Endometrial microvascular endothelial cells (primary cell): ENCODE results near the gene RAB33A. TPM values are rescaled to one million over a fixed set of nuclear protein-coding genes. Genes with fewer than 3 reads are reported as not detected.

ENCODE experiments used
- in situ Hi-C: cut with HindIII; loops from 2 replicates; pipeline ENCODE4 v1.10.0; 2017; ENCODE audit warnings: low sequenced_read_pairs, low pct_unique_long_range_greater_than_20kb; ENCODE audit errors: inconsistent ontology term
- total RNA-seq: library from RNA; depleted of rRNA; stranded (reverse); fragments of >200 nt; gene quantifications from one replicate; pipeline ENCODE4 v1.2.3, GENCODE V29; 2015; ENCODE audit errors: inconsistent ontology term

RAB33A gene
- not detected for total RNA-seq

DNA sequence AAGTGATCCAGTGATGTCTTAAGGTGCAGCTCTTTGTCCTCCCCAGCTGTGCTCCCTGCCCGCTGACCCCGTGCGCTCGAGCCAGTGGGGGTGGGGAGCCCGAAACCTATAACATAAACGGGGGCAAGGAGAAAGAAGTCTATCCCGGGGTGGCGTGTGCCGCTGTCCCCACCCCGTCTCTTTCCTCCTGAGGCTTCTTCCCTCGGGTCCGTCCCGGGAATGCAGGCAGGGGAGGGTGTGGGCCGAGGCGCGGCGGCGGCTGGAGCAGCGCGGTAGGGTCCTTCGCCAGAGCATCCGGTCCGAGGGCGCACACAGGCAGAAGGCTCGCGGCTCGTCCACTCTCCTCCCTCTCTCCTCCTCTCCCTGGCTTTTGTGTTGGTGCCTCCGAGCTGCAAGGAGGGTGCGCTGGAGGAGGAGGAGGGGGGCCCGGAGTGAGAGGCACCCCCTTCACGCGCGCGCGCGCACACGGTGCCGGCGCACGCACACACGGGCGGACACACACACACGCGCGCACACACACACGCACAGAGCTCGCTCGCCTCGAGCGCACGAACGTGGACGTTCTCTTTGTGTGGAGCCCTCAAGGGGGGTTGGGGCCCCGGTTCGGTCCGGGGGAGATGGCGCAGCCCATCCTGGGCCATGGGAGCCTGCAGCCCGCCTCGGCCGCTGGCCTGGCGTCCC is at the start of gene RAB33A:
Gene RAB33A, plus strand, starts transcription at position 517 of the 681 bp plus-strand sequence. Its CDS starts 101 bp downstream, at position 618.
- in situ Hi-C loops, result no loop called here

DNA sequence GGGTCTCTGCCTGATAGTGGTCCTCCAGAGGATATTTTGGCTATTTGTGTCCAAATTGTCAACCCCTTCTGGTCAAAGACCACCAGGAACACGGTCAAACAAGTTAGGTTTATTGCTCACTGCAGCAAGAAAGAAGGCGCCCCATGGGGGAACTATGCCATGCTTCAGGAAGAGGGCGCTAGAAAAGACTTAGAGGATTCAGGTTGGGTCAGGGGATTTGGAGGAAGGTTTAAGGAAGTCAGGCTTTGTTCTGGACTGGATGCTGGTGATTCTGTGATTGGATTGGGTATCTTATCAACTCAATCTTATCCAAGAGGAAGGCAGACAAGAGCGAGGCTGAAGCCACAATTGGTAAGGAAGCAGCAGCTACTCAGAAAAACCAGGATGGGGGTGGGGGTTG is 47.2 kb upstream of the RAB33A start:
- in situ Hi-C loops, result no loop called here

DNA sequence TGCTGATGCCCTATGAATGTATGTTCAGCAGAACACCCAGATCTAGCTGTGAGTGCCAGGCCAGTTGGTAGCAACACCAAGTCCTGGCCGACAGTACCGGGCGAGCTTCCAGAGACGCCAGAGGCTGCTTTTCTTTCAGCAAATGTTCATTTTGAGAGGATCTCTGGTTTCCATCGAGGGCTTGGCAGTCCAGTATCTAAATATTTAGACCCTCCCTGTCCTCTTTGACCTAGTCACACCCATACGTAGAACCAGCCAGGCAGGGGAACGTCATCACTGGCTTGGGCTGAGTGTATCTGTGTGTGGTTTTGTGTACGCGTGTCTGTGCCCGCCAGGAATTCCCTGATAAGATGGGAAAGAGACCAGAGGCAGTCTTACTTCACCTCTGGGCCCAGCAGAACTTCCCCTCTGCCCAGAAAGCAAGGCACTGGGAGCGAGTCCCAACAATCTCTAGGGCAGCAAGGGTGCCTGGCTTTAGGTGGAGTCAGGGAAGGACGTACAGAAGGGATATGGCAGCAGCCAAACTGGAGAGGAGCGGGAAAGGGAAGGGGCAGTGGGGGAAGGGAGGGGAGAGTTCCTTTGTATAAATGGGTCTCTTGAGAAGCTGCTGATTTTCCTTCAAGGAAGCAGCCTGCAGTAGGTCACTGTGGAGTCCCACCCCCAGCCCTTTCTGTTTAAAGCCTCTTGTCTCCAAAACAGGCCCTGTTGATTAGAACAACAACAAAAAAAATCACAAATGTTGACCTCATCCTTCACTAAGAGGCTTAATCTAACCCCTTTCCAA is 46.5 kb upstream of the RAB33A start:
- in situ Hi-C loops, result no loop called here

DNA sequence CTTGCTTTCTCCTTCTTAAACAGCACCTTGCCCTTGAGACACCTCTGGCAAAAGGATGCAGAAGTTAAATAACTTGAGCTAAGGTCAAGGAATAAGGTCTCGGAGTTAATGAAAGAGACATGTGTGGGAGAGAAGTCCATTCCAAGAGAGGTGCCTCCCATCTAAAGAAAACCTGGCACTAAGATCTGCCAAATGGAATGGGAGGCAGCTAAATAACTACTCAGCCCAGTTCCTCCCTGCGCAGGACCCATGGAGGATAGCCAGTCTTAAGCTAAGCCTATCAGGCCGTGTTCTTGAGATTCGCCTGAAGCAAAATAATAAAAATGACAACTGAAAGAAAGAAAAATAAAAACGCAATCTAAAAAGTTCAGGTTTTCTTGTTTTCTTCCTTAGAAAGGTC is 40.8 kb upstream of the RAB33A start:
- in situ Hi-C loops, result no loop called here

DNA sequence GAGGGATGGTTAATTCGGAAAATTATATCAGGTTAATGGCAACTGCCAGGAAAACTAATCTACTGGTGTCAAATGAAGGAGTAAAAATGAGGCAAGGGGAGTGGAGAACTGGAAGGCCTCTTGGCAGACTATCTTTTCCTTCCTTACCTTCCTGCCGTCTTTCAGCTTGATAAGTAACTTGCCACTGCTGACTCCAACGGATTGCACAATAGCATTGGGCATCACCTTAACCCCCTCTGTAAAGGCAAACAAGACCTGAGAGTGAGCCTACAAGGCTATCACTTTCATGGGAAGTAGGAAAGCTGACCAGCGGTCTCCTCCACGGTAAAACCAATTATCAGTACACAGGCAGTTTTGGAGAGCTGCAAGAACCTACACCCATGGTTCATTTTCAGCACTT is 35.3 kb upstream of the RAB33A start:
- in situ Hi-C loops, result no loop called here

DNA sequence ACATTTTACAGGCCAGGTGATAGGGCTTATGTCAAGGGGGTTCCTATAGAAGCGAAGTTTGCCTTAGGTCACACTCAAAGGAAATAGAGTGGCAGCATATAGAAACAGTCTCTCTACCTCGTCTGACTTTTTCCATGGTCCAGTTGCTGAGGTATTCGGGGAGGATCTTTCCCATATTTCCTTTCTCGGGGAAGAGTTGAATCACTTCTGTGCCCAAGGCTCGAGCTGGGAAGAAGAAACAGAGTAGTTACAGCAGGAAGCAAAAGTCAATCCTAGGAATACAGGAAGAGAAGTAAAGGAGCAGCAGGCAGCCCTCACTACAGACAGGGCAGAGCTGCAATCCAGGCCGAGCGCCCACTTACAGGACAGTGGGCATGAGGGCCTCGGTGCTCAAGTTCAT is 34.8 kb upstream of the RAB33A start:
- in situ Hi-C loops, result no loop called here

DNA sequence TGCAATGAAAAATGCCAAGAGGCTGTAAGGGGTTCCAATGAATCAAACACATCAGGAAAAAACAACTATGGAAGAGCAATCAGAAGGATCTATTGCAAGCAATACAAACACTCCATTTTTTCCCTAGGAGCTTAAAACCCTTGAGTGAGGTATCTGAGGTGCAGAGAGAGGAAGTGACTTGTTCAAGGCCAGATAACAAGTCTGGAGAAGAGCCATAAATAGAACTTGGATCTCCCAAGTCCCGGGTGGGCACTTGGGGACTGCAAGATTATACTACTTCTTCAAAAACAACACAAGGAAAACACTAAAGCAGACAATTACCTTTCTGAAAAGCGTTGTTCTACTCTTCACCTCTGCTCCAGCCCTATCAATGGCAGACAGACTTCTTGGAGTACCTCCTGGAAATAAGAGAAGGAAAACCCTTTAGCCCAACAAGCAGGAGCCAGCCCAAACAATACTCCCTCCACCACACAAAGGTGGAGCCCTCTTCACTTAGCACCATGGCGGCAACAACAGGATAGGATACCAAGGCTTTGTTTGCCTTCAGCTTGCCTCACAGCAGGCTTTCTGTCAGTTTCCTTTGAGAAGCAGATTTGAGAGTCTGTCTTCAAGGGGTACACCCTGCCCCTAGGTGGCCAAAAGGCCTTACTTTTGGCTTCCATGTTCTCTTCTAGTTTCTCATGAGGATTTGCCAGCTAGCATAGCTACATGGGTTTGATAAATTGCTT is 32.1 kb upstream of the RAB33A start:
- in situ Hi-C loops, result no loop called here

DNA sequence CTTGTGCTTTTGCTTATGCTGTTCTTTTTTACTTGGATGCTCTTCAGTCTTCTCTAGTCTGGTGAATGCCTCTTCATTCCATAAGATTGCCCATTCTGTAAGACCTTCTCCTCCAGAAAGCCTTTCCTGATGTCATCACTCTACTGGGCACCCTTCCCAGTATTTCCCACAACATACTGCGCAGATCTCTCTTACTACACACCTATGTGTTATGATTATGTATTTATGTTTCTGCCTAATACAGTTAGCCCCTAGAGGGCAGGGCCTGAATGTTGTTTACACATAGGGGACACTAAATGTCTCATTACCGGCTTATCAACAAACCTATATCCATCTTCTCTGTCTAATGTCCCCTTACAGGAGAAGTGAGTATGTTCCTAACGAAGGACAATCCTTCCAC is 27.3 kb upstream of the RAB33A start:
- in situ Hi-C loops, result no loop called here

DNA sequence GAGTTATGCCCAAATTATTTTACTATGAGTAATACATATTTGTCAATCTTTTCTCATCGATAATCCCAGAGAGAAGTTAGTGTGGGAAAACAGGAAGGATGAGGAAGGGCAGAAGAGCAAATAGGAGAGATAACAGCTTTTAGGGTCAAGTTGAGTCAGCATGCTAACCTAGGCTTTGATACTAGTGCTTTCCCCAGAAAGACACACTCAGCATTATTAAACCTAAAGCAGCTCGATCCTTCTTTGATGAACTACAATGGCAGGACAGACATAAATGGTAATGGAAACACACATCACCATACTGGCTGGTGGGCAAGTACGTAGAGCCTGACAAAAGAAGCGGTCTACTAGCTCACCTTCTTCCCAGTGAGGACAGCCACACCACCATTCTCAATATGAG is 26.6 kb upstream of the RAB33A start:
- in situ Hi-C loops, result no loop called here

DNA sequence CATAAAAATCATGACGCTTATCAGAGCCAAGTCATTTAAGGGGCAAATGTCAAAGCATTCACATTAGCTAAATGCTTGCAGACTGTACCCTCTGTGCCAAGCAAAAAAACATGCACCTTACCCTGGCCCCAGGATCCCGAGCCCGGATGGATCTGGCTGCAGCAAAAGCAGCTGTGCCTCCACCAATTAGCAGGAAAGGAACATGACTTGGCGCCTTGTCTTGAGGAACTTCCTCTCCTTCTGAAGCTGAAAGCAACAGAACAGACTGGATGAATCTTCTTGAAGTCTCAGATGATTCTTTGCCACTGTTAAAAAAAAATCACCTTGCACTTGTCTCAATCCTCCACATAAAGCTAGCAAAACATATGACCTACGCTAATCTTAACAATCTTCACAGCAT is 24.1 kb upstream of the RAB33A start:
- in situ Hi-C loops, result no loop called here

DNA sequence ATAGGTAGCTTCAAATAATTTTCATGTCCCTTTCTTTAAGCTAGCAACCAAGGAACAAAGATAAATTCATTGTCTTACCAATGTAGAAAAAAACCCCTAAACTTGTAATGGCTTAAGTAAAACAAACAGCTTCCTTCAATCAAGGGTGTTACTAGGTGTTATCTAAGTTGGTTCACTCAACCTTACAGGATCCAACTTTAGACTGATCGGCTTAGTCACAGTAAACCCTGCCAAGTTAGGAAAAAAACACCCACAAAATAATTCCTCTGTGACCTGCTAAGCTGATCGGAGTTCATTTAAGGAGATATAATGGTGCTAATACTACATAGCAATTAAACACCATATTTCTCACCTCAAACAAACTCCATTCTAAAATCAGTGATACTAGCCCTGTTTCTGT is 16.2 kb upstream of the RAB33A start:
- in situ Hi-C loops, result no loop called here

DNA sequence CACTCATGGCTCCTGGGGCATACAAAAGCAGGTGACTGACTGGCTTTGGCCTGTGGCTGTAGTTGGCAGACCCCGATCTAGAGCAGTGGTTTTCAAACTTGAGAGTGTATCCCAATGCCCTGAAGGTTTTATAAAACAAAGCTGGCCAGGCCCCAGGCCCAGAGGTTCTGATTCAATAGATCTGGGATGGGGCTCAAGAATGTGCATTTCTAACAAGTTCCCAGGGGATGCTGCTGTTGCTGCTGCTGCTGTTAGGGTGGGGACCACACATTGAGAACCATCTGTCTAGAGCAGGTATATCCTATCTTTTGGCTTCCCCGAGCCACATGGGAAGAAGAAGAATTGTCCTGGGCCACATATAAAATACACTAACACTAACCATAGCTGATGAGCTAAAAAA is 13.5 kb upstream of the RAB33A start:
- in situ Hi-C loops, result no loop called here

DNA sequence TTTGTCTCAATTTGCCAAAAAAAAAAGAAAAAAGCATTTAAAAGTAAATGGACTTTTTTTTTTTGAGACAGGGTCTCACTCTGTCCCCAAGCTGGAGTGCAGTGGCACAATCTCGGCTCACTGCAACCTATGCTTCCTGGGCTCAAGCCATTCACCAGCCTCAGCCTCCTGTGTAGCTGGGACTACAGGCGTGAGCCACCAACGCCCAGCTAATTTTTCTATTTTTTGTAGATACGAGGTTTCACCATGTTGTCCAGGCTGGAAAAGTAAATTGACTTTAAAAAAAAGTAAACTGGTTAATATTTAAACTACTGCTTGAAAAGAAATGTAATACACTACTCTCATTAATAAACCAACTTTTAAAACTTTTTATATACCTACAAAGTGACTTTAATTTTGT is 12.0 kb upstream of the RAB33A start:
- in situ Hi-C loops, result no loop called here

DNA sequence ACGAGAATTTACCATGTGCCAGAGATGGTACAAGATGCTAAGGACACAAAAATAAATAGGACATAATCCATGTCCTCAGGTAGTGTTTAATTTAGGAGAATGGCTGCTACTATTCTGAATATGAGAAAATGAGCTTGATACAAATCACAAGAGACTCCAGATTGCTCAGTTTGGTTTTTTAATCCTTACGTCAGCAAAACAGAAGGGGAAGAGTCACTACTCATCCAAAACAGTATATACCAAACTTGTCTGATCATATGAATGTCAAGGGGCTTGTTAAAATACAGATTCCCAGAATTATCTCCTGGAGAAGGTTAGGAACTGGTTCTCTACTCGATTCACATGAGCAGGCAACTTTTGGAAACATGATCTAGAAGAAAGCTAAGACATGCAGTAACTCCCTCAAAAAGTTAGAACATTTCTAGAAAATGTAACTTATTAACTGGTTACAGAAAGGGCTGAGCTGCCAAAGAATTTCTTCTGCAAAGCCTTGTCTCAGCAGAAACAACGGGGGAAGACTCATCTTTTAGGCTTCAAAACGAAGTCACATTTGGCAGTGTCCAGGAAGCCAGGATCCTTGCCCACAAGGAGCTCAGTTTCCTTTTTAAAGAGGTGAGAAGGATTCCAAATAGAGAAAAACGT is 9.5 kb upstream of the RAB33A start:
- in situ Hi-C loops, result no loop called here

DNA sequence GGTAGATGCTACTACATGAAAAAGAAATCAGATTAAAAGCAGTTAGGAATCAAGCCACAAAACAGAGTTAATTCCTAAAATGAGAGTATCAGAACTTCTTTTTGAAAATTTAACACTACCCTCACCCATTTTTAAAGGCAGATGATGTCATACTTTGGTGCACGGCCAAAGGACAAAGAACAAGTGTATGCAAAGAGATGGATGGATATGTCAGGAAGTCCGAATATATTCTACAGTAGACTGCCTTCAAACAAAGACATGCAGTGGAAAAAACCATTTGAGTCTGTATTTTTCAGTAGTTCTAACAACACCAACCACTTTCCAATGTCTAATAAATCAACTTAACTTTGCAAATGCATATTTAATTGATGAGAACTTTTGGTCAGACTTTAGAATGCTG is 8.4 kb upstream of the RAB33A start:
- in situ Hi-C loops, result no loop called here

DNA sequence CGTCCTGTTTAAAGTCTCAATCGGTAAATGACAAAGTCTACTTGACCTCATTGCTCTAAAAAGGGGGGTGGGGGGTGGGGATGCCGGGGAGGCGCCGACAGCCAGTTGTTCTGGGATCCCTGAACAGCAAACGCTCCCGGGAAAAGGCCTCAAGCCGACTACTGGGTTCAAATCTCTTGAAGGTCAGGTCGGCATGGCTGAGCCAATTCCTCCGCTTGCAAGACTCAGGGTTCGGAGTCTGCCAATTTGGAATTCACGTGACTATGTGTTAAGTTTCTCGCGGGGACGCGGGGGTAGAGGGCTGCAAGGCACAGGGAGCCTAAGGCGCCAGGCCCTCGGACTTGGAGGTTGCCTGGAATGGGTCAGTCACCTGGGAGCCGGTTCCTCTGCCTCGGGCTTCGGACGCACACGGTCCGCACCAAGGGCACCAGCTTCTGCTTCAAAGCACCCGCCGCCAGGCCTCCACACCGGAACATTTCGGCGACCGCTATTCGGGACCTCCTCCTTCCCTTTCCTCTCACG is 6.5 kb upstream of the RAB33A start:
- in situ Hi-C loops, result no loop called here

DNA sequence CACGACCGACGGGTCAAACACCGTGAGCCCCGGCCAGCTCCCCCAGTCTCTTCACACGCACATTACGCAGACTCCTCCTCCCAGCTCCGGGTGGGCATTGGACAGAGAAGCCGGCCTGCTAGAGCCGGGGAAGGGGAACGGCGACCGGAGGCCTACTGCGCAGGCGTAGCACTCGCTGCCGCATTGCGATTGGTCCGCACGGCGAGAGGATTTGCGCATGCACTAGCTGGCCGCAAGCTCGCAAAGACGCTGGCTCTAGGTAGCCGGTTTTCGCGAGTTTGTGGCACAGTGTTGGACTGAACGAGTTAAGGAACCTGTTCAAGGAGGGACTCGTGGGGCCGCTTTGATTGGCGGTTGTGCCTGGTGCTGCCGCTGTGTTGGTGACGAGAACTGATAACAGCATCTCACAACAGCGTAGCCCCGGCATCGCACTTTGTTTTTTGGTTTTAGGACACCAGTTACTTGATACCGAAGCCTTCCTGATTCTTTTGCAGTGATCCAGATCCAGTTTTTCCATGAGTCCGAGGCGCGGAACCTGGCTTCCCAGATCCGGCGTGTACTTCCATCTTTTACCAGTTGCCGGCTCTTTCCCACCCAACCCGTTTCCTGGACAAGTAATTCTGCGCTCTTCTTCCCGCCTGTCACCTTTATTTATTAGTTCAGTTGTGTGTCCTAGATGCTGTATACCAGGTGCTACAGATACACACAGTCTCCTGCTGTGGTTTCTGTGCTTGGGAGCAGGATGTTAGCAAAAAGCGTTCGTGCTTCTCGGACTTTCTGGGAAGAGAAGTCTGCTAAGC is 5.9 kb upstream of the RAB33A start, which contains the start of gene AIFM1:
Gene AIFM1, minus strand, starts transcription at position 139 of the 800 bp plus-strand sequence. CDS start 185 bp downstream, outside the sequence.
- in situ Hi-C loops, result no loop called here

DNA sequence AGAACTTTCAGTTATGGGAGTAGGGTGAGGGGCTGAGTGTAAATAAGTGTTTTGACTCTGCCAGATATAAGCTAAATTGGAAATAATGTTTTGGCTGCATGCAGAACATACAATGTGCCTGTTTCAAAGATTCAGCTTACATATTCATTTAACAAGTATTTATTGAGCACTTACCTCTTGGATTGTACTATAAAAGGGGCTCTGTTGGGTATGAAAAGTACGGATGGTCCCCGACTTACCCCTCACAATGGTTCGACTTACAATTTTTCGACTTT is 5.3 kb upstream of the RAB33A start:
- in situ Hi-C loops, result no loop called here

DNA sequence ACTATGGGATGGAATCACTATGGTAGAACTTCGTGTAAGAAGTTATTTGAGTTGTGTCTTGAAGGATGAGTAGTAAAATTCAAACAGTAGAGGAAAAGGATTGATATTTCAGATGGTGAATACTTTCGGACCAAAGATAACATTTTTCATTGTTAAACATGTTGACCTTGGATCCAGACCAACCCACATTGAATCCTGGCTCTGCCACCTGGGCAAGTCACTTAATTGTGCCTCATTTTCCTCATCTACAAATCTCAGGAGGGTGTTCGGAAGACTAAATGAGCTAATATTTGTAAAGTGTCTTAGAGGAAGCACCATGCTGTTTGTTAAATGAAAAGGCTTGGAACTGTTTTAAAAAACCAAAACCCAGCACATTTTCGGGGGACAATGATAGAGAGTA is 4.7 kb upstream of the RAB33A start:
- in situ Hi-C loops, result no loop called here
